GM12878 (cell line): ENCODE data around the gene CNTN2. TPM values are rescaled to one million over a fixed set of nuclear protein-coding genes. Genes with fewer than 3 reads are reported as not detected.

ENCODE experiments used
- ATAC-seq: fragments of 200-7000 bp; cut with Tn5 transposase; 3 replicates; pipeline ENCODE4 v1.9.1; 2020; ENCODE audit warnings: mild to moderate bottlenecking, moderate library complexity
- BruUV-seq: library from RNA; stranded (reverse); fragments of 400-500 nt; replicated peaks from 2 replicates; lab custom pipeline; 2021; lab: Mats Ljungman, UMichigan
- CTCF ChIA-PET: fragments of 300-600 bp; sonication (Branson Sonifier 250); formaldehyde crosslinking; extraction: SDS; loops from one replicate; lab custom pipeline; 2021; ENCODE audit warnings: inconsistent platforms; lab: Yijun Ruan, JAX
- POLR2A ChIA-PET: fragments of 350-600 bp; formaldehyde crosslinking; extraction: SDS; loops from one replicate; lab custom pipeline; 2021; ENCODE audit warnings: inconsistent platforms; lab: Charles Lee
- RAD21 ChIA-PET: fragments of 300-600 bp; sonication (Branson Sonifier 250); formaldehyde crosslinking; loops from one replicate; lab custom pipeline; 2023; ENCODE audit warnings: antibody characterized with exemption; ENCODE audit not compliant: unreplicated experiment; lab: Charles Lee
- SMC1A ChIA-PET: fragments of 300-600 bp; sonication (Branson Sonifier 250); formaldehyde crosslinking; loops from one replicate; lab custom pipeline; 2023; ENCODE audit not compliant: unreplicated experiment, uncharacterized antibody; lab: Charles Lee
- DNase-seq: peaks from one replicate; pipeline ENCODE4 v3.0.0-alpha.2; 2011; ENCODE audit warnings: low read depth, low spot score
- FAIRE-seq: peaks from 3 replicates; lab custom pipeline; 2011; peaks lifted over from hg19 to GRCh38; lab: Jason Lieb, UNC
- H2AFZ ChIP-seq: 2 replicates; pipeline ENCODE4 v1.6.0; 2011; ENCODE audit warnings: low read depth, low read length, control low read depth; ENCODE audit not compliant: control insufficient read depth
- H3K27ac ChIP-seq: 2 replicates; pipeline ENCODE4 v1.5.1; 2011; ENCODE audit warnings: control low read depth; ENCODE audit not compliant: control insufficient read depth, insufficient read depth
- H3K27me3 ChIP-seq, 2 experiments: replicated peaks in 1 of 2; 2 replicates each; pipeline versions ENCODE4 v1.6.0 to v1.6.1; 2011; ENCODE audit warnings: low read length in 1 of 2; ENCODE audit not compliant: control insufficient read depth in 2 of 2, insufficient read depth in 2 of 2
- H3K36me3 ChIP-seq, 2 experiments: 2 replicates each; pipeline ENCODE4 v1.5.1; 2011; ENCODE audit warnings: low read length in 1 of 2; ENCODE audit not compliant: control insufficient read depth in 2 of 2, insufficient read depth in 2 of 2
- H3K4me1 ChIP-seq: 2 replicates; pipeline ENCODE4 v1.6.1; 2011; ENCODE audit warnings: mild to moderate bottlenecking, low read length, moderate library complexity, mixed read lengths; ENCODE audit not compliant: control insufficient read depth, insufficient read depth
- H3K4me2 ChIP-seq: 2 replicates; pipeline ENCODE4 v1.6.0; 2011; ENCODE audit warnings: control low read depth; ENCODE audit not compliant: control insufficient read depth, insufficient read depth
- H3K4me3 ChIP-seq: fragments of 200-600 bp; sonication (generic); 2 replicates; pipeline ENCODE4 v1.5.1; 2016
- H3K79me2 ChIP-seq: 2 replicates; pipeline ENCODE4 v1.6.0; 2011; ENCODE audit warnings: low read length; ENCODE audit not compliant: control insufficient read depth, insufficient read depth
- H3K9ac ChIP-seq: 2 replicates; pipeline ENCODE4 v1.8.0; 2011; ENCODE audit warnings: low read length, control low read depth, mixed read lengths; ENCODE audit not compliant: control insufficient read depth, insufficient read depth
- H3K9me3 ChIP-seq: replicated peaks from 3 replicates; pipeline ENCODE4 v1.5.1; 2011; ENCODE audit warnings: mild to moderate bottlenecking, low read length; ENCODE audit not compliant: control insufficient read depth, insufficient read depth
- H4K20me1 ChIP-seq: 2 replicates; pipeline ENCODE4 v1.6.0; 2011; ENCODE audit not compliant: control insufficient read depth, insufficient read depth
- EED ChIP-seq: sonication (generic); IDR thresholded peaks from 2 replicates; pipeline ENCODE4 v1.6.1; 2016; ENCODE audit warnings: antibody characterized with exemption, low read depth
- ESRRA ChIP-seq: IDR thresholded peaks from 2 replicates; pipeline ENCODE4 v1.6.1; 2012; ENCODE audit warnings: mild to moderate bottlenecking, low read length, improper control_type of control experiment
- FOXK2 ChIP-seq: fragments of 450-650 bp; IDR thresholded peaks from 2 replicates; pipeline ENCODE4 v1.6.1; 2017; ENCODE audit warnings: mild to moderate bottlenecking, moderate library complexity
- HDAC6 ChIP-seq: fragments of 200-600 bp; sonication (generic); IDR thresholded peaks from one replicate; pipeline ENCODE4 v1.8.0; 2017; ENCODE audit warnings: antibody characterized with exemption; ENCODE audit not compliant: unreplicated experiment
- NFXL1 ChIP-seq: fragments of 450-650 bp; IDR thresholded peaks from 2 replicates; pipeline ENCODE4 v1.6.1; 2017; ENCODE audit warnings: antibody characterized with exemption, mild to moderate bottlenecking, borderline replicate concordance
- PML ChIP-seq: IDR thresholded peaks from 2 replicates; pipeline ENCODE4 v1.6.1; 2012; ENCODE audit warnings: low read length, inconsistent platforms
- RELA ChIP-seq: fragments of 450-650 bp; IDR thresholded peaks from 2 replicates; pipeline ENCODE4 v1.8.0; 2014; ENCODE audit warnings: borderline replicate concordance; ENCODE audit not compliant: partially characterized antibody
- SMC3 ChIP-seq: IDR thresholded peaks from 2 replicates; pipeline ENCODE4 v1.6.1; 2011; ENCODE audit warnings: low read length, improper control_type of control experiment, borderline replicate concordance
- SREBF1 ChIP-seq: IDR thresholded peaks from 2 replicates; pipeline ENCODE4 v1.6.1; 2012; ENCODE audit warnings: mild to moderate bottlenecking, low read length
- ZZZ3 ChIP-seq: IDR thresholded peaks from 2 replicates; pipeline ENCODE4 v1.6.1; 2011; ENCODE audit warnings: low read depth; ENCODE audit not compliant: control insufficient read depth, insufficient read length
- WGBS: methylation state at CpG from one replicate; pipeline ENCODE4 v1.1.6; 2016; ENCODE audit warnings: low lambda C conversion rate; ENCODE audit not compliant: insufficient replicate concordance, insufficient coverage; ENCODE audit errors: missing lambda C conversion rate; 5-methylcytosine and 5-hydroxymethylcytosine counted together
- in situ Hi-C: fragments of 300-500 bp; cut with MboI; formaldehyde crosslinking; loops from 9 replicates; pipeline ENCODE4 v1.14.3; 2018; ENCODE audit warnings: mixed read lengths
- intact Hi-C: fragments of 100-400 bp; cut with micrococcal nuclease; formaldehyde crosslinking; loops from one replicate; pipeline ENCODE4 v1.14.2; 2022; ENCODE audit not compliant: unreplicated experiment
- polyA plus RNA-seq, 11 experiments: library from polyadenylated mRNA; depleted of rRNA in 4 of 11; unstranded in 6 of 11; stranded (reverse) in 5 of 11; fragments of >200 nt; fragmentation: Nextera tagmentation in 4 of 11; fragmentation: Illumina TruSeq in 1 of 11; extraction: Ambion mirVana in 4 of 11; extraction: Trizol in 1 of 11; gene quantifications; 1 replicate in 1 of 11; 2 replicates in 10 of 11; pipeline versions ENCODE4 v1.2.1 to v1.2.3, GENCODE V29; 2011 to 2016; ENCODE audit warnings: inconsistent platforms in 2 of 11, missing spikeins in 2 of 11, low read depth in 1 of 11
- total RNA-seq, 4 experiments: library from RNA; depleted of rRNA in 3 of 4; stranded (reverse); fragments of >200 nt in 3 of 4; fragmentation: Illumina TruSeq in 1 of 4; extraction: Trizol in 1 of 4; gene quantifications; 2 replicates each; pipeline versions ENCODE4 v1.2.1 to v1.2.3, GENCODE V29; 2013 to 2021
- TF ChIP-seq, protein P1 (sequence below): fragments of 450-650 bp; IDR thresholded peaks from 2 replicates; pipeline ENCODE4 v1.6.1; 2017; ENCODE audit warnings: low read depth, mild to moderate bottlenecking, moderate library complexity

CNTN2 gene
- total and polyA plus RNA-seq, 10 of the 15 experiments (the other 5 are each of a cell fraction or from before 2014, with no cell fraction given), result 0.03 TPM; not detected in 9

DNA sequence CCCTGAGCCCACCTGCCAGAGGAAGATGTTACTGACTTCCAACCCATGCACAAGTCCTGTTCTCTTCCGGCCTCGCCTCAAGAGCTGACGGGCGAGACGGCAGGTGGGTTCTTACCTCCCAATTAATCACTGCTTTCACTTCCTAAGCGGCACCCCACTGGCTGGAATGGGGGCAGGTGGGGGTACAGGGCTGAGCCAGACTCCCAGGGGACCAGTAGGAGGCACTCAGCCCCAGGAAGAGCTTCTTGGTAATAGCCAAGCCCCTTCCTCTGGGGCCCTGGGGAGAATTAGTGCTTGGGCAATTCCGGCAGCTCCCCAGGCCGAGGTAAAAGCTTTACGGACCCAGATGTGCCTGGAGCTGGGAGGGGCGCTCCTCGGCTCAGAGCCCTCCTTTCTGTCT, 9.7 kb downstream of the CNTN2 start:
- intact Hi-C loops (no loop called here), in situ Hi-C loops (no loop called here)
- Histone ChIP-seq H2AFZ (no peak overlapping the region), H3K4me1 (no peaks in the 10 kb centered on the region), H3K27me3 (no peaks in the 10 kb centered on the region; a peak in 2 of 4 replicates), H3K4me2 (no peak overlapping the region), H3K9me3 (no peaks in the 10 kb centered on the region), H3K79me2 (no peaks in the 10 kb centered on the region), H4K20me1 (no peaks in the 10 kb centered on the region), H3K27ac (no peak overlapping the region), H3K4me3 (no peak overlapping the region), H3K36me3 (no peaks in the 10 kb centered on the region), H3K9ac (no peak overlapping the region)
- no peak for FAIRE-seq
- no TSS peak for BruUV-seq
- ChIA-PET CTCF (interaction anchor here (1.1 to 5.5 kb wide), 3 partner anchors 9 to 89 kb away, joined by 3 to 35 read pairs (median 4); no protein-coding TSS in a partner anchor), SMC1A (interaction anchor here (0.8 to 1.2 kb wide), 2 partner anchors 9 to 63 kb away, joined by 3 read pairs; no protein-coding TSS in a partner anchor), POLR2A (no interaction called here), RAD21 (no interaction called here)
- no peak for TF ChIP-seq NFXL1
- TF ChIP-seq, protein P1, sequence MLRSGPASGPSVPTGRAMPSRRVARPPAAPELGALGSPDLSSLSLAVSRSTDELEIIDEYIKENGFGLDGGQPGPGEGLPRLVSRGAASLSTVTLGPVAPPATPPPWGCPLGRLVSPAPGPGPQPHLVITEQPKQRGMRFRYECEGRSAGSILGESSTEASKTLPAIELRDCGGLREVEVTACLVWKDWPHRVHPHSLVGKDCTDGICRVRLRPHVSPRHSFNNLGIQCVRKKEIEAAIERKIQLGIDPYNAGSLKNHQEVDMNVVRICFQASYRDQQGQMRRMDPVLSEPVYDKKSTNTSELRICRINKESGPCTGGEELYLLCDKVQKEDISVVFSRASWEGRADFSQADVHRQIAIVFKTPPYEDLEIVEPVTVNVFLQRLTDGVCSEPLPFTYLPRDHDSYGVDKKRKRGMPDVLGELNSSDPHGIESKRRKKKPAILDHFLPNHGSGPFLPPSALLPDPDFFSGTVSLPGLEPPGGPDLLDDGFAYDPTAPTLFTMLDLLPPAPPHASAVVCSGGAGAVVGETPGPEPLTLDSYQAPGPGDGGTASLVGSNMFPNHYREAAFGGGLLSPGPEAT, result no peak
- no peak for TF ChIP-seq RELA
- no peak for TF ChIP-seq FOXK2
- TF ChIP-seq SMC3, result no peak
- TF ChIP-seq PML, result no peak
- TF ChIP-seq ESRRA, result no peak
- TF ChIP-seq SREBF1, result no peak
- TF ChIP-seq EED, result no peak
- no peak for TF ChIP-seq ZZZ3
- TF ChIP-seq HDAC6, result no peak
- DNase-seq, result no peak
- no peak for ATAC-seq
- 18% methylated on average over 11 of the region's 11 CpGs for WGBS
